HG03521 (cell line): ENCODE data around the gene ENTPD1.
"Not testable (repeated sequence)": the region's sequence is repeated elsewhere in the genome, so short reads cannot be mapped to it uniquely, and the experiment has no call there.

ENCODE experiments used
- ATAC-seq: cut with Tn5 transposase; IDR thresholded peaks from one replicate; pipeline ENCODE4 v1.9.1; 2021; ENCODE audit warnings: mild to moderate bottlenecking, moderate library complexity; ENCODE audit not compliant: unreplicated experiment

Gene ENTPD1, protein sequence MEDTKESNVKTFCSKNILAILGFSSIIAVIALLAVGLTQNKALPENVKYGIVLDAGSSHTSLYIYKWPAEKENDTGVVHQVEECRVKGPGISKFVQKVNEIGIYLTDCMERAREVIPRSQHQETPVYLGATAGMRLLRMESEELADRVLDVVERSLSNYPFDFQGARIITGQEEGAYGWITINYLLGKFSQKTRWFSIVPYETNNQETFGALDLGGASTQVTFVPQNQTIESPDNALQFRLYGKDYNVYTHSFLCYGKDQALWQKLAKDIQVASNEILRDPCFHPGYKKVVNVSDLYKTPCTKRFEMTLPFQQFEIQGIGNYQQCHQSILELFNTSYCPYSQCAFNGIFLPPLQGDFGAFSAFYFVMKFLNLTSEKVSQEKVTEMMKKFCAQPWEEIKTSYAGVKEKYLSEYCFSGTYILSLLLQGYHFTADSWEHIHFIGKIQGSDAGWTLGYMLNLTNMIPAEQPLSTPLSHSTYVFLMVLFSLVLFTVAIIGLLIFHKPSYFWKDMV

DNA sequence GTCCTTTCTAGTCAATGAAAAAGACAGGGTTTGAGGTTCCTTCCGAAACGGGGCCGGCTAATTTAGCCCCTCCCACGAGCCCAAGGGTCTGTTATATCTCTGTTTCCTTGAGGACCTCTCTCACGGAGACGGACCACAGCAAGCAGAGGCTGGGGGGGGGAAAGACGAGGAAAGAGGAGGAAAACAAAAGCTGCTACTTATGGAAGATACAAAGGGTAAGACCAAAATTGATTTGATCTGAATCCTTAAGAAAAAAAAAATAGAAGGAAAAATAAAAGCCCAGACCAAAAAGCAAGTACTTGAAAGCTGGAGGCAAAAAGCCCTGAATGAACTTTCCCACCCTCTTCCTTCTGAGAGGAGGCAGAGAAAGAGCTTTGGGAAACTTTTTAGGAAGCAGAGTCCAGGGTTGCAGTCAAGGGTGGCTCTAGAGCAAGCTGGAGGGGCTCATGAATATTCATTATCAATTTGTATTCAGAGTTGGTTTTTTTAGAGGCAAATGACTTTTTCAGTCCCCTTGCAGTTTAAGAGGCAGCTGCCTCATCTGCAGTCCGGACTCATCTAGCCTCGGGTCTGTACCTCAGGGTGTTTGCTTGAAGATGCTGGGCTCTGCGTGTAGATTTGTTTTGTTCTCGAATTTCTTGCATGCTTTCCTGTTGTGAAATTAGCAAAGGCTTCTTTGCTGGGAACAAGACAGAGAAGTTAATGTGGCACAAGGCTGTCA is at the start of gene ENTPD1:
Gene ENTPD1, plus strand, starts transcription at position 123 of the 721 bp plus-strand sequence. Its CDS starts 77 bp downstream, at position 200.
- no peak for ATAC-seq

DNA sequence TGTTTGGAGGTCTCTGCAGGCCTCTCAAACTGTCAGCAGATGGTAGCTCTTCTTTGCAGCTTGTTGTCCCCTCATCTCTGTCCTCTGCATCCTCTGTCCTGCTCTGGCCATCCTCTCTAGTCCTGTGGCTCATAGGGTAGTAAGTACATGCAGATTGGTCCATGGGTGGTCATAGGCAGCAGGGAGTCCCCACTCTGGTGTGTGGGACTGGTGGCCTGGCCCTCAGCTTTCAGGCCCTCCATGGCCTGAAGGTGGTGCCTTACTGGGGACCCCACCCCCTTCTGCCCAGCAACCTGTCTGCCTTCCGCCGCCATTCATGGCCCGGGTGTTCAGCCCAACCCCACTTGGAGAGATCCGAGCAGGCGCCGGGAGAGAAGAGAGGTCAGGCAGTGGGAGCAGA is 49.4 kb upstream of the ENTPD1 start:
- no peak for ATAC-seq

DNA sequence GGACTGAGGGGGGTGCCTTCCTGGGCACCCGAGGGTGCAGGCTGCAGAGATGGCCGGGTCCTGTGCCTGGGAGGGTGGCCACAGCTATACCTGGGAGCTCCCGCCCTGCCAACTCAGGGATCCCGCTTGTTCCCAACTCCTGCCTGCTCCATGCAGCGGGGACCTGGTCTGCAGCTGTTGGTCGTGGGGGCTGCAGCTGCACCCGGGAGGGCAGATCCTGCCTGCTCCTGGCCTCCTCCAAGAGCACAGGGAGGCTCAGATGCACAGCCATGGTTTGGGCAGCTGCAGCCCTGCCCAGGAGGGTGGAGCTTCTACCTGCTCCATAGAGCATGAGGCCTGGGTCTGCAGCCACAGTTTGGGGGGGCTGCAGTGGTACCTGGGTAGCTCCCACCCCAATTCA is 49.0 kb upstream of the ENTPD1 start:
- no peak for ATAC-seq

DNA sequence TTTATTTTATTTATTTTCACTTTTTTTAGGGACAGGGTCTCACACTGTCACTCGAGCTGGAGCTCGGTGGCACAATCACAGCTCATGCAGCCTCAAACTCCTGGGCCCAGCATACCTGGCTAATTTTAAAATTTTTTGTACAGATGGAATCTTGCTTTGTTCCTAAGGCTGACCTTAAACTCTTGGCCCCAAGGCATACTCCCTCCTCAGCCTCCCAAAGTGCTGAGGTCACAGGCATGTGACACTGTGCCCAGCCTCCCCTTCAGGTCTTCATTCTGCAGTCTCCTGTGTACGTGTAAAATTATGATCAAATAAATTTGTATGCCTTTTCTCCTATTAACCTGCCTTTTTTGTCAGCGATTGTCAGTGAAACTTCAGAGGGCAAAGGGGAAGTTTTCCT is 44.5 kb upstream of the ENTPD1 start:
- no peak for ATAC-seq

DNA sequence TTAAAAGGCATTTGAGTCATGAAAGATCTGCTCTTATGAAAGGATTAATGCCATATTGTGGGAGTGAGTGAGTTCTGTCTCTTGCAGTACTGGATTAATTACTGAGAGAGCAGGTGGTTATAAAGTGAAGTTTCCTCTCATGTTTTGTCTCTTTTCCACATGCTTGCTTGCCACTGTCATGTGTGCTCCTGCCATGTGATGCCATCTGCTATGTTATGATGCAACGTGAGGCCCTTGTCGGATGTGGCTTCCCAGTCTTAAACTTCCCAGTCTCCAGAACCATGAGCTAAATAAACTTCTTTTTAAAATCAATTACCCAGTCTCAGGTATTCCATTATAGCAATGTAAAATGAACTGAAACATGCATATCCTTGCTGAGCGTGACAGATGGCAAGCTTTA is 39.5 kb upstream of the ENTPD1 start:
- ATAC-seq = no peak

DNA sequence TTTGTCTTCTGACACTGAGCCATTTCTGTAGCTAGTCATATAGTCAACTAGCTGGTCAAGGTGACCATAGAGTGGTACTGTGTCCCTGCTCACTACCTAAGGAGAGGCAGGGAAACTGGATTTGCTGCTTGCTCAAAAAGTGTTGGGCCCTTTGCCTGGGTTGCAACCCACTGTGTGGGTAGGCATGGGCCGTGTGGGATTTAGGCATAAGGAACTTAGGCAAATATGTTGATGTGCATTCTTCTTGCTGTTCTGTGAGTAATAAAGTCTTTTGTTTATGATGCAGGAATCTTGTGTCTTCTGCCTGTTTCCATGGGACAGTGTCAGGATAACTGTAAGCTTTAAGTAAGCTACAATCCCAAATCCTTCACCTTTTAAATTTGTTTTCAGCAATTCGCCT is 39.1 kb upstream of the ENTPD1 start:
- no peak for ATAC-seq

DNA sequence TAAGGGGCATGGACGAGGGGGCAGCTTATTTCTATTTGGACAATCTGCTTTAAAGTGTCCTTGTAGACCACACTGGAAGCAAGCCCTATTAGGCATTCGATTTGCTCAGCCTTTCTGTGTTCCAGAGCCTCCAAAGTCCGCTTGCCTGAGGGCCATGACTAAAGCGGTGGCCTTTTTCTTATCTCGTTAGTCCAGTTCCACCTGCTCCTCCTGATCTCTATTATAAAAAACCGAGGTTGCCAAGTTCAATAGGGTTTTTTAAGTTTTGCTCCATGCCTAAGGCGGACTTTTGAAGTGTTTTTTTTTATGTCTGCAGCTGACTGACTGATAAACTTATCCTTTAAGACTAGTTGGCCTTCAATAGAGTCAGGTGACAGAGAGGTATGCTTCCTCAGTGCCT is 35.2 kb upstream of the ENTPD1 start:
- not testable (repeated sequence) for ATAC-seq

DNA sequence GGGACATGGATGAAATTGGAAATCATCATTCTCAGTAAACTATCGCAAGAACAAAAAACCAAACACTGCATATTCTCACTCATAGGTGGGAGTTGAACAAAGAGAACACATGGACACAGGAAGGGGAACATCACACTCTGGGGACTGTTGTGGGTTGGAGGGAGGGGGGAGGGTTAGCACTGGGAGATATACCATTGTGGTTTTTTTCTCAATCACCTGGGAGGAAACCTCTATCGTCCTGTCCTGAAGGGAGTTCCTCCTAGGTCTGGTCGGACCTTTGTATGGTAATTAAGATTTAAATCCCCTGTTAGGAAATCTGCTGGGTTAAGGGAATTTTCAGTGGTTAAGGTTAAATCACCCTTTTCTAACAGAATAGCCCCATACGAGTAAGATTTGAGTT is 33.5 kb upstream of the ENTPD1 start:
- ATAC-seq = not testable (repeated sequence)

DNA sequence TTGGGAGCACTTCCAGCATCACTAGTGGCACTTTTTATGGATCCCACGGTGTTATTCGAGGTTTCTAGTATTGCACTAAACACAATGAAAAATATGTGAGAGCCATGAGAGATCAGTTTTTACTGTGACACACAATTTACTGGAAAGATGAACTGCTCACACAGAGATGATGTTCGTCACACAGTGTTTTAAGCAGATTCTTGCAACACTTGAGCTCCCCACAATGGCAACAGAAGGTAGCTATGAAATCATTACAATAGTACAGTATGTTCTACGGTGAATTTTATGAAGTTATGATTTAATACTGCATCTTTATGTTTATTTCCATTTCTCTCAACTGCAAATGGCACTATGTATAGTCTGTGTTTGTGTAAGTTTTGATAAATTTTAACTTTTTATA is 27.4 kb upstream of the ENTPD1 start:
- ATAC-seq = no peak

DNA sequence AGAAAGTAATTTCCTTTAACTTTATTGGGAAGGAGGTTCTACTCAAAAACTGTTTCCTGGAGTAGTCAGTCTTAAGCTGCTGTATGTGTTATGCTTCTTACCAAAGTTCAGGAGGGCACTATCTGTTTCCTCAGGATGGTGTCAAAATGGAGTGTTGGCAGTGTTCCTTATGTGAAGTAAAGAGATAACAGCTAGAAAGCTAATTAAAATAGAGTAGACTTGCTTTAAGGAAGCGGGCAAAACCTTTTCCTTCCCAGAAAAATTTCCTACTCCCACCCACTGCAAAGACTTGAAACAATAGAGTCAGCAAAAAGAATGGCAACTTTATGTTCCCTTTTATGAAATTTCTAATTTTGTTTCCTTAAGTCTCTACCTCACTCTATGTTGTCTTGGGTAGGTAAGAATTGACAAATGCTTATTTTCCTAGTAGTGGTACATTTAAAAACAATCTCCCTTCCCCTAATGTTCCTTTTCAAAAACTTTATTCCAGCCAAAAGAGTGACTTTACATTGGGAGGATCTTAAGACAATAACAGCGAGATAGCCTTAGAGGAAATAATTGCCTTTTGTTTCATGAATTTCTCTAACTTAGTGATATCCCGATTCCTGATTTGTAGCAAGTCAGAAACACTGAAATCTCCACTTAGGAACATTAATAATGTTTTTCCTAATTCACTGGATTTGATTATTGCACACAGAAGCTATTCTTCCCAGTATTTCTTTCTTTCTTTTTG is 26.5 kb upstream of the ENTPD1 start:
- ATAC-seq = no peak

DNA sequence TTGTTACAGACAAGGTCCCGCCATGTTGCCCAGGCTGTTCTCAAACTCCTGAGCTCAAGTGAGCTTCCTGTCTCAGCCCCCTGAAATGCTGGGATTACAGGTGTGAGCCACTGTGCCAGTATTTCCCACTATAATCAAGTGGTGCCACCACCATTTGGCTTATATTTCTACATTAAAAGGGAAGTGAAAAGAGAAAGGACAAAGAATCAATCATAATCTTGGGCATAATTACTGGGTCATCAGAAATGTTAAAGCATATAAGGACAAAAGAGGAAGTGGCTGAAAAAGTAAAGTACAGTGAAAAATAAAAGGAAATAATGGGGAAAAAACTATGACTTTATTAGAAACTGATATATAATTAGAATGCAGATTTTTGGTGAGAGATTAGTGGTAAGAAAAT is 25.7 kb upstream of the ENTPD1 start:
- no peak for ATAC-seq

DNA sequence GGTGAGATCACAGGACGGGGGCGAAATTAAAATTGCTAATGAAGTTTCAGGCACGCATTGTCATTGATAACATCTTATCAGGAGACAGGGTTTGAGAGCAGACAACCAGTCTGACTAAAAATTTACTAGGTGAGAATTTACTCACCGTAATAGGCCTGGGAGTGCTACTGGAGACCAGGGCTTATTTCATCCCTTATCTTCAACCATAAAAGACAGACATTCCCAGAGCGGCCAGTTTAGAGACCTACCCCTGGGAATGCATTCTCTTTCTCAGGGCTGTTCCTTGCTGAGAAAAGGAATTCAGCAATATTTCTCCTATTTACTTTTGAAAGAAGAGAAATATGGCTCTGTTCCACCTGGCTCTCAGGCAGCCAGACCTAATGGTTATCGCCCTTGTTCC is 23.1 kb upstream of the ENTPD1 start:
- ATAC-seq = not testable (repeated sequence)

DNA sequence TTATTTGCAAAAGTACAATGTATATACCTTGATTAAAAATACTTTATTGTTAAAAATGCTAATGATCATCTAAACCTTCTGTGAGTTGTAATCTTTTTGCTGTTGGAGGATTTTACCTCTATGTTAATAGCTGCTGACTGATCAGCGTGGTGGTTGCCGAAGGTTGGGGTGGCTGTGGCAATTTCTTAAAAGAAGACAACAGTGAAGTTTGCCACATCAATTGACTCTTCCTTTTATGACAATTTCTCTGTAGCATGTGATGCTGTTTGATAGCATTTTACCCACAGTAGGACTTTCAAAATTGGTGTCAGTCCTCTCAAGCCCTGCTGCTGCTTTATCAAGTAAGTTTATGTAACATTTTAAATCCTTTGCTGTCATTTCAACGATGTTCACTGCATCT is 16.9 kb upstream of the ENTPD1 start:
- ATAC-seq = no peak

DNA sequence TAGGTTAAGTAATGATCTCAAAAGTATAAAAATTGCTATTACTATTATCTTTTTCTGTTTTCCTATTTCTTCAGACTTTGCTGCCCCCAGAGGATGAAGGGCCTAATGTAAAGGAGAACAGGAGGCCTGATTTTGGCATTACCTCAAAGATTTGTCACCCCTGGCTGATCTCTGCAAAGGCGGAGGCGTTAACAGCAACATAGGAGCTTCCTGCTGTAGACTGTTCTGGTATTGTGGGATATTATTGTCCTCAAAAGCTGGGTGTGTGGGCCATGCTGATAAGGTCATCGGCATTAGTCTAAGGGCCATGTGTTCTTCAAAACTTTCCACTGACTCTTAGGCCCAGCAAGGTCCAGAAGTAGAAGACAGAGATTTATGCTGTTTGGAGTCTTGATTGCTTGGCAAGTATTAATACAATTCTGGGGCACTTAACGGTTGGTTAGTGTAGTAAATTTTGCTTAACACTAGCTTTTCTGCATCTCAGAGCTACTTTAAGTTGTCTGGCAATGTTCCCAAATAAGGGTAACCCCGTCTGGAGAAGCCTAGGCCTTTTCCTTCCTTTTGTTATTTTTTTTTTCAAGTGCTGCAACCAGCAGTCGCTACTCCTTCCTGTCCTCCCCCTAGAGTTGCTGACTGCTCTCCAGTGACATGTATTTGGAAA is 14.0 kb upstream of the ENTPD1 start:
- ATAC-seq = no peak

DNA sequence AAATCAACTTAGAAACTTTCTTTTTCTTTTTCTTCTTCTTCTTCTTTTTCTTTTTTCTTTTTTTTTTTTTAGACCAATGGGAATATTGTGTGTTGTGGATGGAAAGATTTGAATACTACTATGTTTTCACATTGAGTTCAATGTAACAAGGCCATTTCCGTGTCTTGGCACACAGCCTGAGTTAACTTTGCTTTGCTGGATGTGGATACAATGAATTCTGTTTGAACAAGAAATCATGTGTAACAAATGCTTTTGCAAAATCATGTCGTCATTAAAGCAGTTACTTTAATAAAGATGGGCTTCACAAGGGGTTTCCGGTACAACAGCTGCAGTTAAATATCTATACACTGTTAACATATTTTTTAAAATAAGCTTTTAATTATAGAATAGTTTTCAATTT is 13.5 kb upstream of the ENTPD1 start:
- no peak for ATAC-seq

DNA sequence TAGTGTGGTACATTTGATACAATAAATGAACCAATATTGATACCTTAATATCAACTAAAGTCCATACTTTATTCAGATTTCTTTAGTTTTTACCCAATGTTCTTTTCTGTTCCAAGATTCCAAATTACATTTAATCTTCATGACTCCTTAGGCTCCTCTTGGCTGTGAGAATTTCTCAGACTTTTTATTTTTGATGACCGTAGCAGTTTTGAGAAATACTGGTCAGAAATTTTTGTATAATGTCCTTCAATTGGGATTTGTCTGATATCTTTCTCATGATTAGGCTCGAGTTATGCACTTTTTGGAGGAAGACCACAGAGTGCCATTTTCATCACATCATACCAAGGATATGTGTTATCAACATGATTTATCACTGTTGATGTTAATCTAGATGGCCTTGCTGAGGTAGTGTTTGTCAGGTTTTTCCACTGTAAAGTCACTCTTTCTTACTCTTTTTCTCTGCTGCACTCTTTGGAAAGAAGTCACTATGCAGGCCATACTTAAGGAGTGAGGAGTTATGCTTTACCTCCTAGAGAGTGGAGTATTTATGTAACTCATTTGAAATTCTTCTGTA is 12.9 kb upstream of the ENTPD1 start:
- ATAC-seq = no peak

DNA sequence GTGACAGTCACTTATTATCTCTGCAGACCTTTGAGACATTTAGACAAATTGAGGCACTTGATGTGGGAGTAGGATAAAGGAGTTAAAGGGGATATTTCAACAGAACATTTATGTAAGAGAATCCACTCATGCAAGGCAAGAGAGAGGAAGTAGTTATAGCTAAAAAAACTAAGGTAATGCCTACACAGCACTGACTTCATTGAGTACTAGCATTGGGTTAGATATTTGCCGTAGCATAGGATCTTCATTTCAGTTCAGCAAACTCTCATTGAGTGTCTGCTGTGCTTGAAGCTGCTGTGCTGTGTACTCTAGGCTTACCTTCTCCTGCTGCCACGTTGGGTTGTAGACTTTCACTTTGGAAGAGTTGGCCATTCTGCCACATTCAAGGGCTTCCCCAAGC is 10.5 kb upstream of the ENTPD1 start:
- ATAC-seq = no peak

DNA sequence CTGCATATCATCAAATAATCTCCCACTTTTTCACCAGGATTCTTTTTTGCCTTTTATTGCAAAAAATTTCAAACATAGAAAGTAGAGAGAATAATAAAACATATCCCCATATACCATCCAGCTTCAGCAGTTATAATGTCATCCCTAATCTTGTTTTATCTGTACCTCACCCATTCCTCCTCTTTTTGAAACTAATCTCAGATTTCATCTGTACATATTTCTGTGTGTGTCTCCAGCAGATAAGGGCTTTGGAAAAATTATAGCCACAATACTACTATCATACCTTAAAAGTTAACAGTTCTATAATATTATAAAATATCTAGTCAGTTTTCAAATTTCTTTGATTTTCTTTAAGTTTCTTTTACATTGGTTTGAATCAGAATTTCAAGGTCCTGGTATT is 7.6 kb upstream of the ENTPD1 start:
- ATAC-seq = no peak

DNA sequence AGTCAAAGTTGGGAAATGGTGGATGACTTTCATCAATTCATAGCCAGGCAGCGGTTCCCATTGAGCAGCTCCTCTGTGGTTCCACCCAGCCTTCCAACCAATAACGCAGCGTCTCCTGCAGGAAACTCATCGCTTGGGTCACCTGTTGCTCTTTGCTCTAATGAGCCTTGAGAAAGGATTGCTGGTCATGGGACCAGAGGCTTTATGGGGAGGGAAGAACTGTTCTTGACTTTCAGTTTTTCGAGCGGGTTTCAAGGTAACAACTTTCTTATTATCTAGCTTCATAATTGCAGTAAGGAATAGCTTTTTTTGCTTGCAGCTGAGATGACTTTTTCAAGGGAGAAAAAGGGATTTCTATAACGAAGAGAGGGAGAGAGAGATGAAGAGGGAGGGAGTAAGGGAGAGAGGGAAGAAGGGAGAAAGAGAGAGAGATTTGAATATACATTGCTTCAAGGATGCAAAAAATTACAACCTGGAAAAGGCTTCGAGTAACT is 405 bp upstream of the ENTPD1 start:
- peak; percentile 44 for ATAC-seq
